NCI-H146 treated with DMSO at 0.1 percent for 48 hours (cell line): ENCODE data around the gene BCAT1.
"Not testable (repeated sequence)": the region's sequence is repeated elsewhere in the genome, so short reads cannot be mapped to it uniquely, and the experiment has no call there.

Experiments used
- DNase-seq: peaks from one replicate; lab custom pipeline; 2025; ENCODE audit not compliant: unreplicated experiment; lab: John Stamatoyannopoulos, UW

The BCAT1 gene

GRCh38 chr12:24818351-24818750 lies 130.6 kb downstream of the BCAT1 start:
- DNase-seq: no peak

- no peak for DNase-seq
These were observed 133.8 kb downstream of the BCAT1 start for GRCh38 chr12:24815114-24815423.

DNA sequence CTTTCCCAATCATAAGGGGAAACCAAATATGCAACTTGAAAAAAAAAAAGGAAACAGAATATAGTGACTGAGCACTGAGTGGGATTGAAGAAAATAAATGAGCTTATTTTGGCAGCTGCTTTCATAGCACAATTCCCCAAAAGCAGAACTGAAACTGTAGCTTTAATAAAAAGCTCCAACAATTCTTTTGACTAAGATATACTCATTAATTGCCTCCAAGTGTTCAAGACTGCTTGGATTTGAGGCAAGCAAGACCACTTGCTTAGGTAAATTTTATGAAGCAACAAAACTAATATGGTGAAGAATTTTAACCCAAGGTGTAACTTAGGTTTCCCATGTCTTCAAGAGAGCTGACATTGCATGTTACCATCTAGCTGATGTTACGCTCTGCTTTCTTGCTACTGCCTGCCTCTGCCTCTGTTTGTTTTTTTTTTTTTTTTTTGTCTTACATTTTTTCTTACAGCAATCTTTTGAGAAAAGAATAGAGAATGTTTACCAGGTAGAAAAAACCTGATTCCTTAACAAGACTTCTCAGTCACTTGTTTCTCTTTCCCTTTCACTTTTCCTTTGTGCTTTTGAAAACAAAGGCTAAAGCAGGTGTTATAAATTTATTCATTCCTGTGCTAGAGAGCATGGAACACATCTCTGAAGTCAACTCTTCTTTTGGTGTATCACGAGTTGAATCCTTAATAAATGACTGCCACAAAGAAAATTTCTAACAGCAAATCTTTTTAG lies 134.4 kb downstream of the BCAT1 start:
- no peak for DNase-seq

DNA sequence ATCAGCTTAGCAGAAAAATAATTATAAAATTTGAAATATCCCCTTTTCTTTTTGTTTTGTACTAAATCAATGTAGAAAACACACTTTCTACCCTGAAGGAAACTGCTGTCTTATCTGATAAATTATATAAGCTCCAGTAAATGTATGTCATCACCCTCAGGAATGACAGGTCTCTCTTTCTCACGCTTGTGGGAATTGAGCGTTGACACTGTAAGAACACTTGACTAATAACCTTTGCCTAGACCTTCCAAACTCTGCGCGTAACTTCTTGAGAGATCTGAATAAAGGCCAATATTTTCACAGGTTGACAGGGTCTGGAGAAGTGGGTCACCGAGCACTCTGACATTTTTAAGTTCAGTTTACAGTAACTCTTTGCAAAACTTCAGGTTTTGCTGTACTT lies 138.5 kb downstream of the BCAT1 start:
- DNase-seq: no peak

DNA sequence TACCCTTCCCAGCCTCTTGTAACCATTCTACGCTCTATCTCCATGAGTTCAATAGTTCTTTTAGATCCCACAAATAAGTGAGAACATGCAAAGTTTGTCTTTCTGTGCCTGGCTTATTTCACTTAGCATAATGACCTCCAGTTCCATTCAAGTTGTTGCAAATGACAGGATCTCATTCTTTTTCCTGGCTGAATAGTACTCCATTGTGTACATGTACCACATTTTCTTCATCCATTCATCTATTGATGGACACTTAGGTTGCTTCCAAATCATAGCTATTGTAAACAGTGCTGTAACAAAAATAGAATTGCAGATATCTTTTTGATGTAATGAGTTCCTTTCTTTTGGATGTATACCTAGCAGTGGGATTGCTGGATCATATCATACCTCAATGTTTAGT lies 139.6 kb downstream of the BCAT1 start:
- DNase-seq: not testable (repeated sequence)

GRCh38 chr12:24808651-24809050 lies 140.2 kb downstream of the BCAT1 start:
- DNase-seq: no peak

DNA sequence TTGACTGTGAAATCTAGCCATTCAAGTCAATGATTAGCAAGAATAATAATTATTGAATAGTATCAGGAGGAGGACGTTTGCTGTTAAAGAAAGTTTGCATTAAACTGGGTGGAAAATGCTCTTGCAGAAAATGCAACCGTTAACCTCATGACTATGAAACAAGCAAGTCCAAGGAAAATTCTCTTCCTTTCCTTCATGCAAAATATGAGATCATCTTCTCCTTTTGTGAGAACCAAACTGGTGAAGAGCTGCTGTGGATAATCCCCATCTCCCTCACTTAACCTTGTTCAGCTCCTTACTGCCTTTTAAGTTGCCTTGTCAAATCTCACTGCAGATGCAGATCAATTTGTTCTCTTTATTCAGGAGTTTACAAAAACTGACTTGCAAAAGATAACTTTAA lies 142.5 kb downstream of the BCAT1 start:
- DNase-seq: no peak

DNA sequence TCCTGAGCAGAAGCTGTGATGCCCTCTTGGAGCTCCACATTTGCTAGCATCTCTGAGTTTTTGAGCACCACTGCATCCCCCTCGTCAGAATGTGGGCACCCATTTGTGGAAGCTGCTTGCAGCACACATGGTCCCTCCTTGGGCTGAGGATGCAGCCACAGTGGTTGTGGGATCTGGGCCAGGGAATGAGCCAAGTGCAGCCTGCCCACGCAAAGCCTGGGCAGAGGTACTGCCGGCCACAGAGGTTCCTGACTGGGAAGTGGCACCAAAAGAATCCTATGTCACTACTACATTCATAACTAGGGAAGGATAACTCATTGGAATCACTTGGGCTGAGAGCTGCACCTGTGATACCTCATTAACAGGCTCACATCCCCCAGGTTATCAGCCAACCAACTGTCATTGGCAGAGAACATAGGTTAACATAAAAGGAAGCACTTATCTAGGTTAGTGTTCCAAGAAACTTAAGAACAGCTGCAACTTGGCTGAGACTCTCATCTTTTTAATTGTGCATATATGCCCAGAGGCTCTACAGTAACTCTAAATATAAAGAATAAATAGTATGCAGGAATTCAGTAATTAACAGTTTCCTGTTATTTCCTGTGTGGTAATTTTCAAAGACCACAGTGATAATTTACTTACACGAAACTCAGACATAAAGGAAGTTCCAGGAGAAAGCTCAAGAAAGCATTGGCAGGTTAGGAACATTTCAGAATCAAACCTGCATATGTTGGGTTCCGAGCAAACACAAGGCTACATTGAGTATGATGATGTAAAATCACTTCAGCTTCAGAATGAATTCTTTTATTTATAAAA lies 145.3 kb downstream of the BCAT1 start:
- DNase-seq: no peak

GRCh38 chr12:24798335-24798734 lies 150.6 kb downstream of the BCAT1 start:
- DNase-seq: no peak

DNA sequence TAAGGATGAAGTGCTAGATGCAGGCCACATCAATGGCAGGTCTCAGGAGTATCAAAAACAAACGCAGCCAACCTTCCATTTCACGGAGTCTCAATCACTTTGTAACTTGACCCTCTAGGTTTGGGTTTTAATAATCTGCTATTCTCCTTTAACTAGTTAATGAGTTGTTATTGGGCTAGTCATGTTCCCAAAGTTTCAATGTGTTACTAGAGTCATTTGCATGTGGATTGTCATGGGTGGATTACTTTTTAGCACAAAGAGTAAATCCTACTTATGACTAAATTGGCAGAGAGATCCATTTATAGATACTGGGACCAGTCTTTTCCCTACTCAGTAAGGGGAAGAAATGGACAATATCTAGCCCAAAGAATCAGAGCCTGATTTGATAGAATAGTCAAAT lies 151.0 kb downstream of the BCAT1 start:
- no peak for DNase-seq

DNA sequence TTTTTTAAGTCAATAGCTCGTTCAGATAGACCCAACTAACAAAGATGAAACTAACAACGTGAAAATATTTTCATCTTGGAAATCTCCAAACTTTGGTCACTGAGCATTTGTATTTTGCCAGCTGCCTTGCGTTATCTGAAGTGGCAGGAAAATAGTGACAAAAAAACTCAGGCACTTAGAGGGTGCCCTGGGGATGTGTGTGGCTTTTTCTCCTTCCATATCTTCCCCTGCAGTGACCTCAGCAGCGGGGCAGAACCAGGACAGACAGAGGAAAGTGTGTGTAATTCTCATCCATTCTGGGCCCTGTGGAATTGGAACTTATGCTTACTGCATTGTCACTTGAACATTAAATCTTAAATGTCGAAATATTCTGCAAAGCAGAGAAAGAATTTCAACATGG lies 152.0 kb downstream of the BCAT1 start:
- DNase-seq: no peak

GRCh38 chr12:24795699-24796347 lies 153.1 kb downstream of the BCAT1 start:
- no peak for DNase-seq

GRCh38 chr12:24791622-24792021 lies 157.3 kb downstream of the BCAT1 start:
- DNase-seq: no peak

DNA sequence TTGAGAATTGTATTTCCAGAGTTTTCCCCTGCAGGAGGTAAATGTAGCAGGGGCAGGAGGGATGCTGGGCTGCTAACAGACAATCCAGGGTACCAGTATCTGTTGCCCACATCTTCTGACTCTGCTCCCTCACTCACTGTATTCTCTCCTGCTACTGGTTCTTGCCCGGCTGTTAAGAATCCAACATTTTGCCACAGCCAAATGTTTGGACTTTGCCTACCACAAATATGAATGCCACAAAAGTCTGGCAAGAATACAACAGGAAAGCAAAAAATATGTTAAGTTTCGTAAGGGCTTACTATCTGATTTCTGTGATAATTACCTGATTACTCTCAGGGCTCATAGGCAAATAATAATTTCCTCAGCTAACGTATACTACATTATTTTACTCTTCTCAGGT lies 160.0 kb downstream of the BCAT1 start:
- no peak for DNase-seq

- DNase-seq: no peak
These were observed 168.1 kb downstream of the BCAT1 start for GRCh38 chr12:24780697-24781368.

DNA sequence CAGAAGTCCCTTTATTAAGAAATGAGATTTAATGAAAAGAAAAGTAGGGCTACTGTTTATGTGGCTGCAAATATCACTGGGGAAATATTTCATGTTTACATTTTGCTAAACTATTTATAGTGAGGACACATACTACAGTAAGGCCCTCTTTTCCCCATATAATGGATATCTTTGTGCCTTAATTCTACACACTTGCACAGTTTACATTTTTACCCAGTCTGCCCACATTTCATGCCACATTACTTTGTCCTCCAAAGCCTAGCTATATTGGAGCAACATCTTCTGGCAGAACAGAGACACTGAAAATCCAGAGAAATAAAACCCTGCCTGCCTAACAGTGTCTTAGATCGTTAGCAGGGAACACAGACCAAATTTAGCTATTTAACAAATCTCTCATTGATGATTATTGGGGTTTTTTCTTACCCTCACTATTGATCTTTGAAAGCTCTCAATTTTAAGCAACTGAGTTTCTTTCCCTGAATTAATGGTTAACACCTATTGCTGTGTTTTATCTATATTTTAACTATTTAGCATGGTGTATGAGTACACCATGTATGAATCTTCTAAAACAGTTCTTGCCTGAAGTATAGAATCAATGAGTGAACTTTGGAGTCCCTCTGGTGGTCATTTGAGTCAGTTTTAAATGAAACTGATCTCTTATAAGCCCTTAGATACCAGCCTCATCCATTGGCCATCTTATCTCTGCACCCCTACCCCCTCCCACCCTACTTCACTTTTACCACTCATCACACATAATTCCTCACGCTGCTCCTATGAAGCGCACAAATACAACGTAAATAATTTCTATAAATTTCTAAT lies 170.2 kb downstream of the BCAT1 start:
- DNase-seq: no peak

GRCh38 chr12:24777359-24777758 lies 171.5 kb downstream of the BCAT1 start:
- DNase-seq: no peak

- DNase-seq: no peak
These were observed 172.0 kb downstream of the BCAT1 start for GRCh38 chr12:24776861-24777260.

GRCh38 chr12:24775073-24775472 lies 173.8 kb downstream of the BCAT1 start:
- DNase-seq: no peak

- no peak for DNase-seq
These were observed 174.9 kb downstream of the BCAT1 start for GRCh38 chr12:24773996-24774395.

DNA sequence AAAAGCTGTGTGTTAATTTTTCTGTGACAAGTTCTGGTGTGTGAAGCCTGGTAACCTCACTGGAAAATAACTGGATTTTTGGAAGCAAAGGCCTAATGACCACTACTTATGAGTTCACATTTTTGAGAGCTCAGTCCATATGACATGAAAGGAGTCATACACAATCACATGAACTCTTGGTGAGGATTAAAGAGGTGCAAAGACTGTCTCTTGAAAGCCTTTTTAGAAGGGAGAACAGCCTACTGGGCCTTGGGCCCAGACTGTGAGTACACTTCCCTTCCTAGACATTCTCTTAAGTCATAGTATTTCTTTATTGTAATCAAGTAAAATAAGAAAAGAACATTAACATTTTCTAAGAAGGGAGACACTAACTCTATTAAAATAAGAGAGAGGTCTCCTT lies 176.1 kb downstream of the BCAT1 start:
- DNase-seq: no peak
